Smooth muscle cell (in vitro differentiated cells): Measurements from ENCODE around the gene E2F3. TPM values are rescaled to one million over a fixed set of nuclear protein-coding genes. Genes with fewer than 3 reads are reported as not detected.

Experiments used
- DNase-seq: peaks from one replicate; lab custom pipeline; 2025; ENCODE audit not compliant: unreplicated experiment; lab: John Stamatoyannopoulos, UW
- H2AFZ ChIP-seq: fragments of 200-600 bp; sonication (generic); 2 replicates; pipeline ENCODE4 v1.6.0; 2016; ENCODE audit warnings: antibody characterized with exemption, low read depth, mild to moderate bottlenecking
- H3F3A ChIP-seq: fragments of 200-600 bp; sonication (generic); 2 replicates; pipeline ENCODE4 v1.6.0; 2017; ENCODE audit warnings: antibody characterized with exemption, low read depth
- H3K27ac ChIP-seq: fragments of 200-600 bp; sonication (generic); 2 replicates; pipeline ENCODE4 v1.5.1; 2016; ENCODE audit warnings: low read depth, mild to moderate bottlenecking
- H3K27me3 ChIP-seq: fragments of 200-600 bp; sonication (generic); 2 replicates; pipeline ENCODE4 v1.6.1; 2016; ENCODE audit warnings: low read depth, mild to moderate bottlenecking
- H3K36me3 ChIP-seq: fragments of 200-600 bp; sonication (generic); 2 replicates; pipeline ENCODE4 v1.5.1; 2016; ENCODE audit warnings: low read depth
- H3K4me1 ChIP-seq: fragments of 200-600 bp; sonication (generic); 2 replicates; pipeline ENCODE4 v1.5.1; 2016; ENCODE audit warnings: low read depth
- H3K4me2 ChIP-seq: fragments of 200-600 bp; sonication (generic); 2 replicates; pipeline ENCODE4 v1.6.0; 2016; ENCODE audit warnings: mild to moderate bottlenecking
- H3K4me3 ChIP-seq: fragments of 200-600 bp; sonication (generic); 2 replicates; pipeline ENCODE4 v1.5.1; 2016; ENCODE audit warnings: mild to moderate bottlenecking
- H3K79me2 ChIP-seq: fragments of 200-600 bp; sonication (generic); 2 replicates; pipeline ENCODE4 v1.6.0; 2016; ENCODE audit warnings: low read depth, mild to moderate bottlenecking
- H3K9ac ChIP-seq: fragments of 200-600 bp; sonication (generic); 2 replicates; pipeline ENCODE4 v1.6.0; 2016; ENCODE audit warnings: low read depth
- H3K9me3 ChIP-seq: fragments of 200-600 bp; sonication (generic); replicated peaks from 2 replicates; pipeline ENCODE4 v1.5.1; 2016; ENCODE audit warnings: low read depth
- H4K20me1 ChIP-seq: fragments of 200-600 bp; sonication (generic); 2 replicates; pipeline ENCODE4 v1.6.0; 2016; ENCODE audit warnings: low read depth
- CTCF ChIP-seq: fragments of 200-600 bp; sonication (generic); IDR thresholded peaks from 2 replicates; pipeline ENCODE4 v1.5.1; 2017; ENCODE audit warnings: borderline replicate concordance, mild to moderate bottlenecking, antibody characterized with exemption; ENCODE audit not compliant: insufficient read depth, poor library complexity, severe bottlenecking
- WGBS: methylation state at CpG from one replicate; pipeline ENCODE4 v1.1.7; 2016; ENCODE audit warnings: low lambda C conversion rate; 5-methylcytosine and 5-hydroxymethylcytosine counted together
- polyA plus RNA-seq: library from polyadenylated mRNA; unstranded; fragments of >200 nt; fragmentation: Nextera tagmentation; extraction: Ambion mirVana; gene quantifications from 2 replicates; pipeline ENCODE4 v1.2.1, GENCODE V29; 2016
- total RNA-seq: library from RNA; depleted of rRNA; stranded (reverse); fragments of >200 nt; gene quantifications from 2 replicates; pipeline ENCODE4 v1.2.3, GENCODE V29; 2014

Gene E2F3
- total and polyA plus RNA-seq, 2 experiments from 2014 or later: 7.9 to 12.6 TPM

- H3K4me2 ChIP-seq: peak overlapping the region; percentile 95
- H3K27ac ChIP-seq: peak overlapping the region; percentile 95
- H4K20me1 ChIP-seq: peaks cover 50% of the 10 kb centered on the region
- H3K9me3 ChIP-seq: no peaks in the 10 kb centered on the region
- WGBS: 2% methylated on average over 6 of the region's 6 CpGs
- peaks cover 9% of the 10 kb centered on the region for H3K4me1 ChIP-seq
- peak overlapping the region; percentile 98 for H3K4me3 ChIP-seq
- peaks cover 5% of the 10 kb centered on the region for H3F3A ChIP-seq
- H2AFZ ChIP-seq: no peak overlapping the region
- peaks cover 63% of the 10 kb centered on the region for H3K79me2 ChIP-seq
- H3K36me3 ChIP-seq: no peaks in the 10 kb centered on the region
- no peaks in the 10 kb centered on the region for H3K27me3 ChIP-seq
- TF ChIP-seq CTCF: peak; percentile 45
- H3K9ac ChIP-seq: peak overlapping the region; percentile 97
- no peak for DNase-seq
These were observed 3.0 kb downstream of the E2F3 start for GRCh38 chr6:20404641-20405032.

GRCh38 chr6:20408851-20409250 is 7.2 kb downstream of the E2F3 start:
- H2AFZ ChIP-seq: no peak overlapping the region
- H3K79me2 ChIP-seq: peaks cover 98% of the 10 kb centered on the region
- H4K20me1 ChIP-seq: peaks cover 92% of the 10 kb centered on the region
- no peaks in the 10 kb centered on the region for H3K36me3 ChIP-seq
- WGBS: 95% methylated on average over 4 of the region's 4 CpGs
- no peak for TF ChIP-seq CTCF
- H3K9ac ChIP-seq: no peak overlapping the region
- H3K4me2 ChIP-seq: no peak overlapping the region
- no peaks in the 10 kb centered on the region for H3K9me3 ChIP-seq
- peaks cover 5% of the 10 kb centered on the region for H3F3A ChIP-seq
- H3K4me3 ChIP-seq: no peak overlapping the region
- H3K27me3 ChIP-seq: no peaks in the 10 kb centered on the region
- DNase-seq: no peak
- peaks cover 4% of the 10 kb centered on the region for H3K4me1 ChIP-seq
- no peak overlapping the region for H3K27ac ChIP-seq

GRCh38 chr6:20409427-20409971 is 7.8 kb downstream of the E2F3 start:
- Histone ChIP-seq H4K20me1 (peaks cover 99% of the 10 kb centered on the region), H3K4me3 (no peak overlapping the region), H3K27me3 (no peaks in the 10 kb centered on the region), H3K4me1 (peaks cover 4% of the 10 kb centered on the region), H3K36me3 (no peaks in the 10 kb centered on the region), H2AFZ (no peak overlapping the region), H3K9ac (no peak overlapping the region), H3K9me3 (no peaks in the 10 kb centered on the region), H3K79me2 (peaks cover 100% of the 10 kb centered on the region), H3K4me2 (no peak overlapping the region), H3F3A (peaks cover under 1% of the 10 kb centered on the region), H3K27ac (no peak overlapping the region)
- no peak for DNase-seq
- 59% methylated on average over 6 of the region's 6 CpGs for WGBS
- TF ChIP-seq CTCF: no peak

GRCh38 chr6:20411544-20411943 is 9.9 kb downstream of the E2F3 start:
- Histone ChIP-seq H3K36me3 (no peaks in the 10 kb centered on the region), H3K4me1 (peaks cover 8% of the 10 kb centered on the region), H3K79me2 (peaks cover 100% of the 10 kb centered on the region), H3K27me3 (no peaks in the 10 kb centered on the region), H3K4me3 (no peak overlapping the region), H3K9me3 (no peaks in the 10 kb centered on the region), H3K4me2 (no peak overlapping the region), H2AFZ (no peak overlapping the region), H3K27ac (no peak overlapping the region), H4K20me1 (peaks cover 100% of the 10 kb centered on the region), H3F3A (no peaks in the 10 kb centered on the region), H3K9ac (no peak overlapping the region)
- no peak for DNase-seq
- TF ChIP-seq CTCF: no peak
- 95% methylated on average over 8 of the region's 8 CpGs for WGBS
